CD14-positive monocyte (primary cell): ENCODE data around the gene ARFIP2. TPM values are rescaled to one million over a fixed set of nuclear protein-coding genes. Genes with fewer than 3 reads are reported as not detected.

Experiments
- DNase-seq, 3 donors: peaks; one replicate each; pipeline ENCODE4 v3.0.0-alpha.2; 2011 to 2022
- H2AFZ ChIP-seq: 2 replicates; pipeline ENCODE4 v1.6.0; 2012; ENCODE audit warnings: mild to moderate bottlenecking, low read depth, low read length, inconsistent platforms; ENCODE audit not compliant: insufficient read depth, poor library complexity, severe bottlenecking
- H3K27ac ChIP-seq, 2 donors: 1 replicate in 1 of 2; 2 replicates in 1 of 2; pipeline ENCODE4 v1.5.1; 2012 to 2013; ENCODE audit warnings: low read length in 2 of 2, control low read depth in 1 of 2, inconsistent platforms in 1 of 2, low read depth in 1 of 2, mild to moderate bottlenecking in 1 of 2
- H3K27me3 ChIP-seq, 2 donors: one replicate each; pipeline versions ENCODE4 v1.6.0 to v1.6.1; 2011 to 2013; ENCODE audit warnings: low read length in 2 of 2; ENCODE audit not compliant: control insufficient read depth in 2 of 2, insufficient read depth in 2 of 2
- H3K36me3 ChIP-seq, 2 donors: replicated peaks in 1 of 2; 1 replicate in 1 of 2; 2 replicates in 1 of 2; pipeline versions ENCODE4 v1.5.1 to v1.6.1; 2012 to 2013; ENCODE audit warnings: low read length in 2 of 2, control low read depth in 1 of 2, inconsistent platforms in 1 of 2, mild to moderate bottlenecking in 1 of 2; ENCODE audit not compliant: insufficient read depth in 2 of 2, control insufficient read depth in 1 of 2
- H3K4me1 ChIP-seq, 2 donors: 1 replicate in 1 of 2; 2 replicates in 1 of 2; pipeline versions ENCODE4 v1.5.1 to v1.6.1; 2012 to 2013; ENCODE audit warnings: low read length in 2 of 2, control low read depth in 1 of 2, inconsistent platforms in 1 of 2, mild to moderate bottlenecking in 1 of 2, moderate library complexity in 1 of 2; ENCODE audit not compliant: insufficient read depth in 2 of 2, control insufficient read depth in 1 of 2
- H3K4me2 ChIP-seq: replicated peaks from 2 replicates; pipeline ENCODE3; 2012; ENCODE audit warnings: low read length, moderate library complexity, mild to moderate bottlenecking; ENCODE audit not compliant: poor library complexity, severe bottlenecking; ENCODE audit errors: extremely low read depth
- H3K4me3 ChIP-seq, 3 experiments: fragments of 200-600 bp in 1 of 3; sonication (generic) in 1 of 3; replicated peaks in 1 of 3; 1 replicate in 2 of 3; 2 replicates in 1 of 3; pipeline ENCODE4 v1.5.1; 2011 to 2013; ENCODE audit warnings: low read length in 3 of 3, mild to moderate bottlenecking in 3 of 3, control low read depth in 2 of 3, low read depth in 2 of 3, inconsistent platforms in 1 of 3, moderate library complexity in 1 of 3
- H3K79me2 ChIP-seq: 2 replicates; pipeline ENCODE4 v1.6.0; 2012; ENCODE audit warnings: mild to moderate bottlenecking, control low read depth, inconsistent platforms, low read length, moderate library complexity; ENCODE audit not compliant: insufficient read depth
- H3K9ac ChIP-seq: 2 replicates; pipeline ENCODE4 v1.6.0; 2017; ENCODE audit warnings: low read length, mild to moderate bottlenecking; ENCODE audit not compliant: insufficient read depth, poor library complexity, severe bottlenecking
- H3K9me3 ChIP-seq, 2 donors: replicated peaks in 1 of 2; 1 replicate in 1 of 2; 2 replicates in 1 of 2; pipeline versions ENCODE4 v1.5.1 to v1.6.1; 2012 to 2013; ENCODE audit warnings: low read length in 2 of 2, control low read depth in 1 of 2; ENCODE audit not compliant: control insufficient read depth in 1 of 2, insufficient read depth in 1 of 2
- H4K20me1 ChIP-seq: 2 replicates; pipeline ENCODE4 v1.6.0; 2012; ENCODE audit warnings: mild to moderate bottlenecking, low read length, control low read depth, moderate library complexity; ENCODE audit not compliant: insufficient read depth
- H3K27ac Mint-ChIP-seq, 7 donors: one replicate each; pipeline ENCODE4 v1.8.0; 2020; ENCODE audit warnings: mild to moderate bottlenecking in 7 of 7, mixed read lengths in 7 of 7, moderate library complexity in 6 of 7, inconsistent platforms in 2 of 7
- H3K27me3 Mint-ChIP-seq, 3 donors: one replicate each; pipeline ENCODE4 v1.8.0; 2021 to 2022; ENCODE audit warnings: low read depth in 3 of 3, mild to moderate bottlenecking in 3 of 3, mixed read lengths in 3 of 3, moderate library complexity in 3 of 3, inconsistent platforms in 1 of 3
- H3K36me3 Mint-ChIP-seq, 2 donors: one replicate each; pipeline ENCODE4 v1.8.0; 2020; ENCODE audit warnings: mixed read lengths in 2 of 2, inconsistent platforms in 1 of 2, mild to moderate bottlenecking in 1 of 2
- H3K4me1 Mint-ChIP-seq: one replicate; pipeline ENCODE4 v1.8.0; 2020; ENCODE audit warnings: mild to moderate bottlenecking, mixed read lengths
- H3K4me3 Mint-ChIP-seq, 2 donors: one replicate each; pipeline ENCODE4 v1.8.0; 2020; ENCODE audit warnings: mild to moderate bottlenecking in 2 of 2, mixed read lengths in 2 of 2, moderate library complexity in 1 of 2
- H3K9me3 Mint-ChIP-seq, 7 donors: one replicate each; pipeline ENCODE4 v1.8.0; 2020 to 2022; ENCODE audit warnings: mixed read lengths in 7 of 7, mild to moderate bottlenecking in 6 of 7, moderate library complexity in 6 of 7, inconsistent platforms in 2 of 7
- CTCF ChIP-seq: fragments of 200-600 bp; IDR thresholded peaks from one replicate; pipeline ENCODE4 v1.8.0; 2022; ENCODE audit warnings: antibody characterized with exemption, mild to moderate bottlenecking
- WGBS: methylation state at CpG from one replicate; pipeline ENCODE4 v1.1.5; 2013; ENCODE audit warnings: missing lambda C conversion rate; ENCODE audit not compliant: insufficient coverage; 5-methylcytosine and 5-hydroxymethylcytosine counted together
- intact Hi-C, 2 donors: fragments of 100-400 bp; cut with micrococcal nuclease; formaldehyde crosslinking; loops; one replicate each; pipeline versions ENCODE4 v1.15.0 to v1.15.1; 2023
- polyA plus RNA-seq, 3 donors: library from polyadenylated mRNA; depleted of rRNA in 1 of 3; unstranded in 2 of 3; stranded (reverse) in 1 of 3; fragments of 300-500 nt in 2 of 3; fragments of >200 nt in 1 of 3; fragmentation: Illumina TruSeq in 2 of 3; gene quantifications; 1 replicate in 2 of 3; 2 replicates in 1 of 3; pipeline ENCODE4 v1.2.3, GENCODE V29; 2012 to 2021

The ARFIP2 gene
- polyA plus RNA-seq, 3 donors = 21.6 to 43.8 (median 27.2) TPM

- no peaks in the 10 kb centered on the region for H3K4me1 ChIP-seq
- H3K27ac ChIP-seq = no peak overlapping the region
Observed at GRCh38 chr11:6459099-6459450, 22.1 kb downstream of the ARFIP2 start.

GRCh38 chr11:6458352-6459098, 22.6 kb downstream of the ARFIP2 start:
- Histone ChIP-seq H3K27me3 (no peaks in the 10 kb centered on the region), H3K9me3 (no peaks in the 10 kb centered on the region), H3K27ac (no peak overlapping the region), H4K20me1 (no peaks in the 10 kb centered on the region), H3K4me2 (no peak overlapping the region), H3K79me2 (no peaks in the 10 kb centered on the region), H3K4me1 (no peaks in the 10 kb centered on the region), H2AFZ (no peak overlapping the region), H3K9ac (no peak overlapping the region), H3K36me3 (peaks cover 42 to 80% of the 10 kb centered on the region in 2 donors), H3K4me3 (no peak overlapping the region)
- no peak overlapping the region for H3K4me3 Mint-ChIP-seq
- intact Hi-C loops = no loop called here
- no peak for DNase-seq
- peaks cover 0 to 2% (median 0%) of the 10 kb centered on the region in 3 donors for H3K27me3 Mint-ChIP-seq
- WGBS = 100% methylated on average over 1 of the region's 2 CpGs
- TF ChIP-seq CTCF = no peak
- peak overlapping the region in 1 of 7 donors; percentile 21 for H3K27ac Mint-ChIP-seq
- H3K4me1 Mint-ChIP-seq = no peaks in the 10 kb centered on the region
- H3K36me3 Mint-ChIP-seq = peaks cover 59 to 62% of the 10 kb centered on the region in 2 donors
- H3K9me3 Mint-ChIP-seq = no peaks in the 10 kb centered on the region

More at GRCh38 chr11:6459099-6459450, 22.1 kb downstream of the ARFIP2 start:
- H3K27me3 Mint-ChIP-seq = peaks cover 0 to 2% (median 0%) of the 10 kb centered on the region in 3 donors
- no peaks in the 10 kb centered on the region for H3K27me3 ChIP-seq
- H3K27ac Mint-ChIP-seq = no peak overlapping the region
- peaks cover 62 to 64% of the 10 kb centered on the region in 2 donors for H3K36me3 Mint-ChIP-seq
- H3K36me3 ChIP-seq = peaks cover 44 to 80% of the 10 kb centered on the region in 2 donors
- DNase-seq = no peak
- no peaks in the 10 kb centered on the region for H4K20me1 ChIP-seq
- H3K9me3 Mint-ChIP-seq = no peaks in the 10 kb centered on the region
- no peak overlapping the region for H3K4me2 ChIP-seq
- H3K4me3 Mint-ChIP-seq = no peak overlapping the region
- WGBS = no CpG with 5 or more reads among the region's 1 CpG
- H3K79me2 ChIP-seq = no peaks in the 10 kb centered on the region
- no peak overlapping the region for H3K4me3 ChIP-seq
- no peak overlapping the region for H2AFZ ChIP-seq
- no peaks in the 10 kb centered on the region for H3K9me3 ChIP-seq
- intact Hi-C loops = no loop called here
- no peak for TF ChIP-seq CTCF
- H3K4me1 Mint-ChIP-seq = no peaks in the 10 kb centered on the region
- H3K9ac ChIP-seq = no peak overlapping the region
